Right lobe of liver (tissue), 6 donors: ENCODE measurements around the gene EXT2. TPM values are rescaled to one million over a fixed set of nuclear protein-coding genes. Genes with fewer than 3 reads are reported as not detected.

ENCODE experiments used
- ATAC-seq, 4 donors: fragments of 200-7000 bp; cut with Tn5 transposase; one replicate each; pipeline ENCODE4 v1.9.1; 2020; ENCODE audit warnings: mild to moderate bottlenecking in 4 of 4, moderate library complexity in 4 of 4
- DNase-seq, 3 donors: peaks; one replicate each; pipeline ENCODE4 v3.0.0-alpha.2; 2020
- H3K27ac ChIP-seq, 3 donors: fragments of 200-600 bp; one replicate each; pipeline ENCODE4 v1.8.0; 2022
- H3K27me3 ChIP-seq, 2 donors: fragments of 200-600 bp; one replicate each; pipeline ENCODE4 v1.8.0; 2022
- H3K36me3 ChIP-seq, 4 donors: fragments of 200-600 bp; sonication (generic) in 1 of 4; one replicate each; pipeline versions ENCODE4 v1.5.1 to v1.8.0; 2017 to 2022; ENCODE audit warnings: control low read depth in 1 of 4
- H3K4me1 ChIP-seq, 4 donors: fragments of 200-600 bp; sonication (generic) in 1 of 4; one replicate each; pipeline versions ENCODE4 v1.5.1 to v1.8.0; 2017 to 2022; ENCODE audit warnings: control low read depth in 1 of 4
- H3K4me3 ChIP-seq, 3 donors: fragments of 200-600 bp; one replicate each; pipeline ENCODE4 v1.8.0; 2022
- H3K9me3 ChIP-seq, 4 donors: fragments of 200-600 bp; sonication (generic) in 1 of 4; one replicate each; pipeline versions ENCODE4 v1.5.1 to v1.8.0; 2017 to 2022; ENCODE audit warnings: control low read depth in 1 of 4
- CTCF ChIP-seq, 4 donors: fragments of 200-600 bp in 3 of 4; fragments of 450-650 bp in 1 of 4; IDR thresholded peaks; one replicate each; pipeline versions ENCODE4 v1.5.1 to v1.8.0; 2016 to 2022; ENCODE audit warnings: antibody characterized with exemption in 4 of 4, mild to moderate bottlenecking in 2 of 4
- POLR2A ChIP-seq: fragments of 450-650 bp; IDR thresholded peaks from one replicate; pipeline ENCODE4 v1.6.1; 2017; ENCODE audit warnings: antibody characterized with exemption, mild to moderate bottlenecking
- WGBS: methylation state at CpG from one replicate; pipeline ENCODE4 v1.1.6; 2018; ENCODE audit warnings: low coverage, low lambda C conversion rate; ENCODE audit not compliant: insufficient coverage; ENCODE audit errors: missing lambda C conversion rate; 5-methylcytosine and 5-hydroxymethylcytosine counted together
- intact Hi-C, 2 donors: fragments of 100-400 bp; cut with DNase I; formaldehyde crosslinking; loops; one replicate each; pipeline versions ENCODE4 v1.11.2 to v1.14.1; 2022
- total RNA-seq, 6 experiments: library from RNA; depleted of rRNA in 2 of 6; stranded (reverse); fragments of >200 nt in 2 of 6; fragmentation: NEBNext Ultra II Directional in 3 of 6; extraction: Animal tissue kit (Norgen Biotek cat#: 25700) in 3 of 6; gene quantifications; one replicate each; pipeline versions ENCODE4 v1.1.0 to v1.2.4, GENCODE V29; 2016 to 2023
- donor health status: DM: no; HTN: yes; CAD: no.
- donor health status: DM: no; HTN: no; CAD: no.
- donor health status: DM: no; HTN: no; CAD: no.
- donor health status: DM: no; HTN: yes; CAD: no.
- donor health status: DM: no; HTN: yes; CAD: no.

Gene EXT2
- total RNA-seq, 6 experiments from 2014 or later, result 21.9 to 31.3 (median 26.9) TPM

GRCh38 chr11:44285756-44286155, 190.3 kb downstream of the EXT2 start:
- Histone ChIP-seq H3K9me3 (no peaks in the 10 kb centered on the region), H3K27me3 (no peaks in the 10 kb centered on the region), H3K27ac (no peak overlapping the region), H3K4me1 (no peaks in the 10 kb centered on the region), H3K36me3 (no peaks in the 10 kb centered on the region), H3K4me3 (no peak overlapping the region)
- 52% methylated on average over 2 of the region's 2 CpGs for WGBS
- intact Hi-C loops, result loop anchor here in 1 of 2 donors (5.0 kb wide), 1 partner anchor 252 kb away; no protein-coding TSS in a partner anchor
- ATAC-seq (peak in 1 of 4 donors; percentile 6), DNase-seq (no peak)
- TF ChIP-seq CTCF (IDR thresholded peaks at IDR 0.05), result no peak
- no peak for TF ChIP-seq POLR2A

- no peaks in the 10 kb centered on the region for H3K9me3 ChIP-seq
- H3K4me1 ChIP-seq, result no peaks in the 10 kb centered on the region
- no peaks in the 10 kb centered on the region for H3K27me3 ChIP-seq
- intact Hi-C loops, result loop anchor here in 1 of 2 donors (5.0 kb wide), 1 partner anchor 251 kb away; no protein-coding TSS in a partner anchor
- ATAC-seq (peak; percentile 81 to 93 (median 87)), DNase-seq (peak in 2 of 3 donors; percentile 45 to 72)
- H3K4me3 ChIP-seq, result no peak overlapping the region
- TF ChIP-seq POLR2A (no peak), CTCF (IDR thresholded peaks at IDR 0.05) (peak; percentile 85 to 96 (median 92))
- H3K27ac ChIP-seq, result no peak overlapping the region
- no peaks in the 10 kb centered on the region for H3K36me3 ChIP-seq
- 45% methylated on average over 7 of the region's 10 CpGs for WGBS
Observed at GRCh38 chr11:44286268-44286880, 190.9 kb downstream of the EXT2 start.

- whole genome bisulfite sequencing, result 66% methylated on average over 8 of the region's 11 CpGs
- intact Hi-C loops, result loop anchor here in 1 of 2 donors (5.0 kb wide), 1 partner anchor 250 kb away; no protein-coding TSS in a partner anchor
- H3K27ac ChIP-seq, result no peak overlapping the region
- no peaks in the 10 kb centered on the region for H3K27me3 ChIP-seq
- H3K4me1 ChIP-seq, result no peaks in the 10 kb centered on the region
- TF ChIP-seq POLR2A, result no peak
- no peak for TF ChIP-seq CTCF (IDR thresholded peaks at IDR 0.05)
- H3K4me3 ChIP-seq, result no peak overlapping the region
- no peaks in the 10 kb centered on the region for H3K9me3 ChIP-seq
- H3K36me3 ChIP-seq, result no peaks in the 10 kb centered on the region
- DNase-seq (no peak), ATAC-seq (no peak)
Observed at GRCh38 chr11:44286911-44287310, 191.4 kb downstream of the EXT2 start.

- H3K9me3 ChIP-seq, result no peaks in the 10 kb centered on the region
- no peak for DNase-seq
- no peaks in the 10 kb centered on the region for H3K36me3 ChIP-seq
- no peaks in the 10 kb centered on the region for H3K4me1 ChIP-seq
- H3K4me3 ChIP-seq, result no peak overlapping the region
- intact Hi-C loops, result loop anchor here in 1 of 2 donors (5.0 kb wide), 1 partner anchor 249 kb away; no protein-coding TSS in a partner anchor
- no peaks in the 10 kb centered on the region for H3K27me3 ChIP-seq
- TF ChIP-seq CTCF (IDR thresholded peaks at IDR 0.05) (no peak), POLR2A (no peak)
- H3K27ac ChIP-seq, result no peak overlapping the region
- WGBS, result 100% methylated on average over 3 of the region's 3 CpGs
- no peak for ATAC-seq
Observed at GRCh38 chr11:44288133-44288526, 192.7 kb downstream of the EXT2 start.
